Transverse colon (tissue), 4 donors: ENCODE results near the gene ANO1.

ENCODE experiments used
- POLR2AphosphoS5 ChIP-seq, 3 donors: sonication (generic); formaldehyde crosslinking; IDR thresholded peaks; one replicate each; pipeline ENCODE4 v1.6.1; 2016; ENCODE audit warnings: antibody characterized with exemption in 3 of 3
- TF ChIP-seq, protein P1 (sequence below), 5 experiments: fragments of 200-600 bp in 3 of 5; fragments of 450-650 bp in 2 of 5; sonication (generic) in 3 of 5; IDR thresholded peaks; 1 replicate in 2 of 5; 2 replicates in 3 of 5; pipeline ENCODE4 v1.5.1; 2016 to 2017; ENCODE audit warnings: antibody characterized with exemption in 5 of 5, inconsistent platforms in 3 of 5, mild to moderate bottlenecking in 2 of 5, moderate library complexity in 1 of 5

DNA sequence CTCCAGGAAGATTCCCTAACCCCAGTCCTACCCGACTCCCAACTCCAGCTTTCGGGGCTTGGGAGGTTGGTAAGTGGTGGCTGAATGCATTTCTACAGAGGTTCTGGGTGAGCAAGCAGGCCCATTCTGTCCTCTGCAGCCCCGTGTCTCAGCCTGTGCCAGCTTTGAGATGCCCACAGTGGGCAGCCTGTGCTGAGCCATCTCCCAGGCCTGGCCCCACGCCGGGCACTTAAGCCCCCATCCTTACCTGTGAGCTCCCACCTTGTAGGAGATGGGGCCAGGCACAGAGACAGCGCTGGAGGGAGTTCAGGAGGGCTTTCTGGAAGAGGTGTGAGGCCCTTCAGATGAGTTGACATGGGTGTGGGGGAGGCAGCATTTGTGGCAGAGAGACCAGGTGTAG lies 54.5 kb downstream of the ANO1 start:
- TF ChIP-seq POLR2AphosphoS5 (IDR thresholded peaks at IDR 0.05) = no peak
- TF ChIP-seq, protein P1, sequence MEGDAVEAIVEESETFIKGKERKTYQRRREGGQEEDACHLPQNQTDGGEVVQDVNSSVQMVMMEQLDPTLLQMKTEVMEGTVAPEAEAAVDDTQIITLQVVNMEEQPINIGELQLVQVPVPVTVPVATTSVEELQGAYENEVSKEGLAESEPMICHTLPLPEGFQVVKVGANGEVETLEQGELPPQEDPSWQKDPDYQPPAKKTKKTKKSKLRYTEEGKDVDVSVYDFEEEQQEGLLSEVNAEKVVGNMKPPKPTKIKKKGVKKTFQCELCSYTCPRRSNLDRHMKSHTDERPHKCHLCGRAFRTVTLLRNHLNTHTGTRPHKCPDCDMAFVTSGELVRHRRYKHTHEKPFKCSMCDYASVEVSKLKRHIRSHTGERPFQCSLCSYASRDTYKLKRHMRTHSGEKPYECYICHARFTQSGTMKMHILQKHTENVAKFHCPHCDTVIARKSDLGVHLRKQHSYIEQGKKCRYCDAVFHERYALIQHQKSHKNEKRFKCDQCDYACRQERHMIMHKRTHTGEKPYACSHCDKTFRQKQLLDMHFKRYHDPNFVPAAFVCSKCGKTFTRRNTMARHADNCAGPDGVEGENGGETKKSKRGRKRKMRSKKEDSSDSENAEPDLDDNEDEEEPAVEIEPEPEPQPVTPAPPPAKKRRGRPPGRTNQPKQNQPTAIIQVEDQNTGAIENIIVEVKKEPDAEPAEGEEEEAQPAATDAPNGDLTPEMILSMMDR (IDR thresholded peaks at IDR 0.05) = no peak
